Stomach (tissue), 4 donors: ENCODE data around the gene KIAA0930.

Experiments
- POLR2A ChIP-seq, 4 donors: fragments of 450-650 bp; IDR thresholded peaks; one replicate each; pipeline ENCODE4 v1.6.1; 2016; ENCODE audit warnings: antibody characterized with exemption in 4 of 4, control low read depth in 2 of 4, mild to moderate bottlenecking in 1 of 4, moderate library complexity in 1 of 4
- POLR2AphosphoS5 ChIP-seq, 3 donors: sonication (generic); formaldehyde crosslinking; IDR thresholded peaks; one replicate each; pipeline ENCODE4 v1.6.1; 2016; ENCODE audit warnings: antibody characterized with exemption in 3 of 3
- TF ChIP-seq, protein P1 (sequence below), 7 experiments: fragments of 450-650 bp in 4 of 7; fragments of 200-600 bp in 3 of 7; sonication (generic) in 3 of 7; IDR thresholded peaks; one replicate each; pipeline ENCODE4 v1.5.1; 2016 to 2019; ENCODE audit warnings: antibody characterized with exemption in 7 of 7, control low read depth in 2 of 7, mild to moderate bottlenecking in 1 of 7

DNA sequence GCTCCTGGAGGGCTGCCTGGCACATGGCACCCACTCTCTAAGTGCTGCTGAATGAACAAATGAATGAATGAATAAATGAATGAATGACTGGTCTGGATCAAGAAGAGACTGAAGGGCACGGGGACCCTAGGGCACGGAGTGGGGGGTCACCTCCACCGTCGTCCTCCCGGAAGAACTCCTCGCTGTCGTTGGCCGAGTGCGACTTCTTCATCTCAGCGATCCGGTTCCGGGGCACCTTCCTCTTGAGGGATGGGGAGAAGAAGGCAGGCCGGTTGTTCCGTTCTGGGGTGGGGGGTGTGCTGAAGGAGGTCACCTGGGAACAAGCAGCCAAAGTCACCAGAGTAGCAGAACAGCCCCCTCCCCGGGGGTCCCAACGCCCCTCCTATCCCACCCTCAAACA, 41.0 kb downstream of the KIAA0930 start:
- TF ChIP-seq, protein P1, sequence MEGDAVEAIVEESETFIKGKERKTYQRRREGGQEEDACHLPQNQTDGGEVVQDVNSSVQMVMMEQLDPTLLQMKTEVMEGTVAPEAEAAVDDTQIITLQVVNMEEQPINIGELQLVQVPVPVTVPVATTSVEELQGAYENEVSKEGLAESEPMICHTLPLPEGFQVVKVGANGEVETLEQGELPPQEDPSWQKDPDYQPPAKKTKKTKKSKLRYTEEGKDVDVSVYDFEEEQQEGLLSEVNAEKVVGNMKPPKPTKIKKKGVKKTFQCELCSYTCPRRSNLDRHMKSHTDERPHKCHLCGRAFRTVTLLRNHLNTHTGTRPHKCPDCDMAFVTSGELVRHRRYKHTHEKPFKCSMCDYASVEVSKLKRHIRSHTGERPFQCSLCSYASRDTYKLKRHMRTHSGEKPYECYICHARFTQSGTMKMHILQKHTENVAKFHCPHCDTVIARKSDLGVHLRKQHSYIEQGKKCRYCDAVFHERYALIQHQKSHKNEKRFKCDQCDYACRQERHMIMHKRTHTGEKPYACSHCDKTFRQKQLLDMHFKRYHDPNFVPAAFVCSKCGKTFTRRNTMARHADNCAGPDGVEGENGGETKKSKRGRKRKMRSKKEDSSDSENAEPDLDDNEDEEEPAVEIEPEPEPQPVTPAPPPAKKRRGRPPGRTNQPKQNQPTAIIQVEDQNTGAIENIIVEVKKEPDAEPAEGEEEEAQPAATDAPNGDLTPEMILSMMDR (IDR thresholded peaks at IDR 0.05): no peak
- TF ChIP-seq POLR2A (IDR thresholded peaks at IDR 0.05) (no peak), POLR2AphosphoS5 (IDR thresholded peaks at IDR 0.05) (no peak)
